ENCODE results near the gene ZNF687.
"Not testable (repeated sequence)": the region's sequence is repeated elsewhere in the genome, so short reads cannot be mapped to it uniquely, and the experiment has no call there.

ZNF687 gene

GRCh38 chr1:151266821-151267220 is 15.3 kb upstream of the ZNF687 start:
- TF ChIP-seq, protein P1, sequence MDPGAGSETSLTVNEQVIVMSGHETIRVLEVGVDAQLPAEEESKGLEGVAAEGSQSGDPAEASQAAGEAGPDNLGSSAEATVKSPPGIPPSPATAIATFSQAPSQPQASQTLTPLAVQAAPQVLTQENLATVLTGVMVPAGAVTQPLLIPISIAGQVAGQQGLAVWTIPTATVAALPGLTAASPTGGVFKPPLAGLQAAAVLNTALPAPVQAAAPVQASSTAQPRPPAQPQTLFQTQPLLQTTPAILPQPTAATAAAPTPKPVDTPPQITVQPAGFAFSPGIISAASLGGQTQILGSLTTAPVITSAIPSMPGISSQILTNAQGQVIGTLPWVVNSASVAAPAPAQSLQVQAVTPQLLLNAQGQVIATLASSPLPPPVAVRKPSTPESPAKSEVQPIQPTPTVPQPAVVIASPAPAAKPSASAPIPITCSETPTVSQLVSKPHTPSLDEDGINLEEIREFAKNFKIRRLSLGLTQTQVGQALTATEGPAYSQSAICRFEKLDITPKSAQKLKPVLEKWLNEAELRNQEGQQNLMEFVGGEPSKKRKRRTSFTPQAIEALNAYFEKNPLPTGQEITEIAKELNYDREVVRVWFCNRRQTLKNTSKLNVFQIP (CRISPR knock-in tag; IDR thresholded peaks at IDR 0.05; ENCODE audit: borderline replicate concordance, low read depth): no peak
- TF ChIP-seq BACH2 (CRISPR knock-in tag; IDR thresholded peaks at IDR 0.05; ENCODE audit: borderline replicate concordance) (no peak), TOX (CRISPR knock-in tag; IDR thresholded peaks at IDR 0.05; ENCODE audit: borderline replicate concordance) (no peak), ZFP3 (CRISPR knock-in tag; IDR thresholded peaks at IDR 0.05) (no peak), TCF4 (CRISPR knock-in tag; IDR thresholded peaks at IDR 0.05; ENCODE audit: borderline replicate concordance) (no peak), RARB (CRISPR knock-in tag; IDR thresholded peaks at IDR 0.05) (no peak), ZNF565 (CRISPR knock-in tag; conservative IDR thresholded peaks at IDR 0.05; ENCODE audit: low read depth) (no peak), ARNTL (CRISPR knock-in tag; IDR thresholded peaks at IDR 0.05; ENCODE audit: borderline replicate concordance, low read depth) (no peak), PPARA (CRISPR knock-in tag; IDR thresholded peaks at IDR 0.05; ENCODE audit: borderline replicate concordance) (no peak), ISL1 (CRISPR knock-in tag; IDR thresholded peaks at IDR 0.05) (no peak), ZNF8 (CRISPR knock-in tag; IDR thresholded peaks at IDR 0.05) (no peak), PATZ1 (CRISPR knock-in tag; IDR thresholded peaks at IDR 0.05; ENCODE audit: borderline replicate concordance) (no peak), ZNF70 (CRISPR knock-in tag; IDR thresholded peaks at IDR 0.05) (no peak), GLIS3 (CRISPR knock-in tag; IDR thresholded peaks at IDR 0.05) (no peak), ESRRG (CRISPR knock-in tag; IDR thresholded peaks at IDR 0.05) (no peak)
- TF ChIP-seq, protein P2, sequence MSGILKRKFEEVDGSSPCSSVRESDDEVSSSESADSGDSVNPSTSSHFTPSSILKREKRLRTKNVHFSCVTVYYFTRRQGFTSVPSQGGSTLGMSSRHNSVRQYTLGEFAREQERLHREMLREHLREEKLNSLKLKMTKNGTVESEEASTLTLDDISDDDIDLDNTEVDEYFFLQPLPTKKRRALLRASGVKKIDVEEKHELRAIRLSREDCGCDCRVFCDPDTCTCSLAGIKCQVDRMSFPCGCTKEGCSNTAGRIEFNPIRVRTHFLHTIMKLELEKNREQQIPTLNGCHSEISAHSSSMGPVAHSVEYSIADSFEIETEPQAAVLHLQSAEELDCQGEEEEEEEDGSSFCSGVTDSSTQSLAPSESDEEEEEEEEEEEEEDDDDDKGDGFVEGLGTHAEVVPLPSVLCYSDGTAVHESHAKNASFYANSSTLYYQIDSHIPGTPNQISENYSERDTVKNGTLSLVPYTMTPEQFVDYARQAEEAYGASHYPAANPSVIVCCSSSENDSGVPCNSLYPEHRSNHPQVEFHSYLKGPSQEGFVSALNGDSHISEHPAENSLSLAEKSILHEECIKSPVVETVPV (CRISPR knock-in tag; IDR thresholded peaks at IDR 0.05): no peak
- no peak for ATAC-seq

GRCh38 chr1:151267760-151268159 is 14.3 kb upstream of the ZNF687 start:
- ATAC-seq: no peak
- no peak for TF ChIP-seq PPARA (CRISPR knock-in tag; IDR thresholded peaks at IDR 0.05; ENCODE audit: borderline replicate concordance)
- TF ChIP-seq TCF4 (CRISPR knock-in tag; IDR thresholded peaks at IDR 0.05; ENCODE audit: borderline replicate concordance): no peak

- TF ChIP-seq BACH2 (CRISPR knock-in tag; IDR thresholded peaks at IDR 0.05; ENCODE audit: borderline replicate concordance) (no peak), ZFP3 (CRISPR knock-in tag; IDR thresholded peaks at IDR 0.05) (no peak), CSDC2 (CRISPR knock-in tag; IDR thresholded peaks at IDR 0.05) (no peak), ZNF70 (CRISPR knock-in tag; IDR thresholded peaks at IDR 0.05) (no peak), OSR1 (CRISPR knock-in tag; IDR thresholded peaks at IDR 0.05) (no peak), ESRRG (CRISPR knock-in tag; IDR thresholded peaks at IDR 0.05) (no peak), PPARA (CRISPR knock-in tag; IDR thresholded peaks at IDR 0.05; ENCODE audit: borderline replicate concordance) (no peak), ARNTL (CRISPR knock-in tag; IDR thresholded peaks at IDR 0.05; ENCODE audit: borderline replicate concordance, low read depth) (no peak), RARB (CRISPR knock-in tag; IDR thresholded peaks at IDR 0.05) (no peak), SNAI2 (CRISPR knock-in tag; IDR thresholded peaks at IDR 0.05) (no peak), TOX (CRISPR knock-in tag; IDR thresholded peaks at IDR 0.05; ENCODE audit: borderline replicate concordance) (no peak), ISL1 (CRISPR knock-in tag; IDR thresholded peaks at IDR 0.05) (no peak), PATZ1 (CRISPR knock-in tag; IDR thresholded peaks at IDR 0.05; ENCODE audit: borderline replicate concordance) (no peak), ZC3H10 (CRISPR knock-in tag; IDR thresholded peaks at IDR 0.05) (no peak), TCF4 (CRISPR knock-in tag; IDR thresholded peaks at IDR 0.05; ENCODE audit: borderline replicate concordance) (no peak), GLIS3 (CRISPR knock-in tag; IDR thresholded peaks at IDR 0.05) (no peak), ZFP30 (CRISPR knock-in tag; IDR thresholded peaks at IDR 0.05) (no peak)
- TF ChIP-seq, protein P3, sequence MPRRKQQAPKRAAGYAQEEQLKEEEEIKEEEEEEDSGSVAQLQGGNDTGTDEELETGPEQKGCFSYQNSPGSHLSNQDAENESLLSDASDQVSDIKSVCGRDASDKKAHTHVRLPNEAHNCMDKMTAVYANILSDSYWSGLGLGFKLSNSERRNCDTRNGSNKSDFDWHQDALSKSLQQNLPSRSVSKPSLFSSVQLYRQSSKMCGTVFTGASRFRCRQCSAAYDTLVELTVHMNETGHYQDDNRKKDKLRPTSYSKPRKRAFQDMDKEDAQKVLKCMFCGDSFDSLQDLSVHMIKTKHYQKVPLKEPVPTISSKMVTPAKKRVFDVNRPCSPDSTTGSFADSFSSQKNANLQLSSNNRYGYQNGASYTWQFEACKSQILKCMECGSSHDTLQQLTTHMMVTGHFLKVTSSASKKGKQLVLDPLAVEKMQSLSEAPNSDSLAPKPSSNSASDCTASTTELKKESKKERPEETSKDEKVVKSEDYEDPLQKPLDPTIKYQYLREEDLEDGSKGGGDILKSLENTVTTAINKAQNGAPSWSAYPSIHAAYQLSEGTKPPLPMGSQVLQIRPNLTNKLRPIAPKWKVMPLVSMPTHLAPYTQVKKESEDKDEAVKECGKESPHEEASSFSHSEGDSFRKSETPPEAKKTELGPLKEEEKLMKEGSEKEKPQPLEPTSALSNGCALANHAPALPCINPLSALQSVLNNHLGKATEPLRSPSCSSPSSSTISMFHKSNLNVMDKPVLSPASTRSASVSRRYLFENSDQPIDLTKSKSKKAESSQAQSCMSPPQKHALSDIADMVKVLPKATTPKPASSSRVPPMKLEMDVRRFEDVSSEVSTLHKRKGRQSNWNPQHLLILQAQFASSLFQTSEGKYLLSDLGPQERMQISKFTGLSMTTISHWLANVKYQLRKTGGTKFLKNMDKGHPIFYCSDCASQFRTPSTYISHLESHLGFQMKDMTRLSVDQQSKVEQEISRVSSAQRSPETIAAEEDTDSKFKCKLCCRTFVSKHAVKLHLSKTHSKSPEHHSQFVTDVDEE (CRISPR knock-in tag; IDR thresholded peaks at IDR 0.05): no peak
- TF ChIP-seq, protein P2 (CRISPR knock-in tag; IDR thresholded peaks at IDR 0.05): no peak
- TF ChIP-seq, protein P1 (CRISPR knock-in tag; IDR thresholded peaks at IDR 0.05; ENCODE audit: borderline replicate concordance, low read depth): no peak
- peak; percentile 30; the same call in 2 of the 3 replicates for ATAC-seq
Observed at GRCh38 chr1:151273924-151274466, 8.1 kb upstream of the ZNF687 start.

DNA sequence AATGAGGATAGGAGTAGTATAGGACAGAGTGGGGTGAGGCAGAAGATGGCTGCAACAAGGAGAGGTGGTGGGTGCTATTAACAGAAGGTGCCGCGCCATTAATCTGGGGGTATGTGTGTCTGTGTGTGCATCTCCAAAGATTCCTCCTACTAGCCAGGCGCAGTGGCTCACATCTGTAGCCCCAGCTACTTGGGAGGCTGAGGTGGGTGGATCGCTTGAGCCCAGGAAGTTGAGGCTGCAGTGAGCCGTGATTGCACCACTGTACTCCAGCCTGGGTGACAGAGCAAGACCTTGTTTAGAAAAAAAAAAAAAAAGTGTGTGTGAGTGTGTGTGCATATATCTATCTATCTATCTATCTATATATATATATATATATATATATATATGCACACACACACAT is 6.8 kb upstream of the ZNF687 start:
- not testable (repeated sequence) for ATAC-seq
